ENCODE measurements around the gene RASA1.

DNA sequence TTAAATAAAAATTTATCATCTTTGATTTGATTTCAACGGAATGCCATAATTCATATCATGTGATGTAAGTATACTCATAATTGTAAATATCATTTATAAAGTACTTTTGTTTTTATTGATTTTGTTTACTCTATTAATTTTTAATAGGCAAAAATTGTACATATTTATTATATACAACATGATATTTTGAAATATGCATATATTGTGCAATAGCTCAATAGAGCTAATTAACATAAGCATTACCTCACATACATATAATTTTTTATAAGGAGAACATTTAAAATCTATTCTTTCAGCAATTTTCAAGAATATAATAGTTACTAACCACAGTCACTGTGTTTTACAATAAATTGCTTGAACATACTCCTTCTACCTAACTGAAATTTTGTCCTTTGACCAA lies 170.0 kb downstream of the RASA1 start:
- TF ChIP-seq, protein P1, sequence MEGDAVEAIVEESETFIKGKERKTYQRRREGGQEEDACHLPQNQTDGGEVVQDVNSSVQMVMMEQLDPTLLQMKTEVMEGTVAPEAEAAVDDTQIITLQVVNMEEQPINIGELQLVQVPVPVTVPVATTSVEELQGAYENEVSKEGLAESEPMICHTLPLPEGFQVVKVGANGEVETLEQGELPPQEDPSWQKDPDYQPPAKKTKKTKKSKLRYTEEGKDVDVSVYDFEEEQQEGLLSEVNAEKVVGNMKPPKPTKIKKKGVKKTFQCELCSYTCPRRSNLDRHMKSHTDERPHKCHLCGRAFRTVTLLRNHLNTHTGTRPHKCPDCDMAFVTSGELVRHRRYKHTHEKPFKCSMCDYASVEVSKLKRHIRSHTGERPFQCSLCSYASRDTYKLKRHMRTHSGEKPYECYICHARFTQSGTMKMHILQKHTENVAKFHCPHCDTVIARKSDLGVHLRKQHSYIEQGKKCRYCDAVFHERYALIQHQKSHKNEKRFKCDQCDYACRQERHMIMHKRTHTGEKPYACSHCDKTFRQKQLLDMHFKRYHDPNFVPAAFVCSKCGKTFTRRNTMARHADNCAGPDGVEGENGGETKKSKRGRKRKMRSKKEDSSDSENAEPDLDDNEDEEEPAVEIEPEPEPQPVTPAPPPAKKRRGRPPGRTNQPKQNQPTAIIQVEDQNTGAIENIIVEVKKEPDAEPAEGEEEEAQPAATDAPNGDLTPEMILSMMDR (IDR thresholded peaks at IDR 0.05) = no peak
- no peak for TF ChIP-seq EP300 (IDR thresholded peaks at IDR 0.05)

All from ovary (tissue), 3 donors.